ENCODE measurements around the gene POLR2E.

DNA sequence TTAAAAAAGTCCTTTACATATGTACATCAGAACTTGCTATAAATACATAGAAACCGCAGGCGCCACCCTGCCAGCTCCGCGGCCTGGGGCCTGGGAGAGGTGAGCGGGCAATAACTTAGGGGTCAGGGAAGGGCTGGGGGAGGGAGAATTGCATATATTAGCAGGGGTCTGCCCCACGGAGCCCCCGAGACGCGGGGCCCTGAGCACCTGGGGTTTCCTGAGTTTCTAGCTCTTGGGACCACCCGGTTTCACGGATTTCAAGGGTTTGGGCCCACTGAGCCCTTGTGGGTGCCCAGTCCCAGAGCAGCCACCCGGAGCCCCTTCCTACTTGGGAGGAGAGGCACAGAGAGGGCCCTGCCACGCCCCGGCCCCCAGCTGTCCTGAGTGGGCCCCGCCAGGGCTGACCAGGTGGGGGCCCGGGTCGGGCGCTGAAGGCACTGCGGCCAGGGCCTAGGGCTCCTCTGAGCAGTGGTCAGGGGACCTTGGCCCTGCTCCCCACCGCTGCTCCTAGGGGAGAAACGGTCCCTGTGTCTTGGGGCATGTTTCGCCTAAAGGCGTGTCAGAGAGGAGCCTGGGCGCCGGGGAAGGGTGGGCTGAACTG lies 12.6 kb upstream of the POLR2E start:
- TF ChIP-seq, protein P1, sequence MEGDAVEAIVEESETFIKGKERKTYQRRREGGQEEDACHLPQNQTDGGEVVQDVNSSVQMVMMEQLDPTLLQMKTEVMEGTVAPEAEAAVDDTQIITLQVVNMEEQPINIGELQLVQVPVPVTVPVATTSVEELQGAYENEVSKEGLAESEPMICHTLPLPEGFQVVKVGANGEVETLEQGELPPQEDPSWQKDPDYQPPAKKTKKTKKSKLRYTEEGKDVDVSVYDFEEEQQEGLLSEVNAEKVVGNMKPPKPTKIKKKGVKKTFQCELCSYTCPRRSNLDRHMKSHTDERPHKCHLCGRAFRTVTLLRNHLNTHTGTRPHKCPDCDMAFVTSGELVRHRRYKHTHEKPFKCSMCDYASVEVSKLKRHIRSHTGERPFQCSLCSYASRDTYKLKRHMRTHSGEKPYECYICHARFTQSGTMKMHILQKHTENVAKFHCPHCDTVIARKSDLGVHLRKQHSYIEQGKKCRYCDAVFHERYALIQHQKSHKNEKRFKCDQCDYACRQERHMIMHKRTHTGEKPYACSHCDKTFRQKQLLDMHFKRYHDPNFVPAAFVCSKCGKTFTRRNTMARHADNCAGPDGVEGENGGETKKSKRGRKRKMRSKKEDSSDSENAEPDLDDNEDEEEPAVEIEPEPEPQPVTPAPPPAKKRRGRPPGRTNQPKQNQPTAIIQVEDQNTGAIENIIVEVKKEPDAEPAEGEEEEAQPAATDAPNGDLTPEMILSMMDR (IDR thresholded peaks at IDR 0.05; ENCODE audit: insufficient read depth, low read length), result no peak
- TF ChIP-seq GABPA (IDR thresholded peaks at IDR 0.05; ENCODE audit: low read depth), result no peak
